Activated CD8-positive, alpha-beta memory T cell treated with anti-CD3 and anti-CD28 coated beads, Interleukin-2, amount 50 U/mL, for 24 hours (primary cell): ENCODE data around the gene GRIA4.

Experiments used
- DNase-seq: peaks from one replicate; pipeline ENCODE4 v3.0.0-alpha.2; 2020; ENCODE audit errors: extremely low read depth

The GRIA4 gene

GRCh38 chr11:105918039-105918438 is 308.2 kb downstream of the GRIA4 start:
- DNase-seq: no peak

GRCh38 chr11:105918600-105918999 is 308.7 kb downstream of the GRIA4 start:
- no peak for DNase-seq

- DNase-seq: no peak
Measured at GRCh38 chr11:105923252-105923651, 313.4 kb downstream of the GRIA4 start.

- no peak for DNase-seq
Measured at GRCh38 chr11:105923807-105924206, 313.9 kb downstream of the GRIA4 start.

GRCh38 chr11:105929084-105929955 is 319.4 kb downstream of the GRIA4 start:
- no peak for DNase-seq

- DNase-seq: no peak
Measured at GRCh38 chr11:105933695-105934094, 323.8 kb downstream of the GRIA4 start.

- DNase-seq: no peak
Measured at GRCh38 chr11:105935791-105936190, 325.9 kb downstream of the GRIA4 start.

GRCh38 chr11:105937331-105937730 is 327.5 kb downstream of the GRIA4 start:
- DNase-seq: no peak

GRCh38 chr11:105937738-105938137 is 327.9 kb downstream of the GRIA4 start:
- no peak for DNase-seq

GRCh38 chr11:105942921-105943320 is 333.0 kb downstream of the GRIA4 start:
- DNase-seq: no peak

- no peak for DNase-seq
Measured at GRCh38 chr11:105948918-105949590, 339.2 kb downstream of the GRIA4 start.

- no peak for DNase-seq
Measured at GRCh38 chr11:105953886-105954285, 344.0 kb downstream of the GRIA4 start.

- DNase-seq: no peak
Measured at GRCh38 chr11:105960252-105961245, 350.7 kb downstream of the GRIA4 start.

GRCh38 chr11:105968021-105968697 is 358.3 kb downstream of the GRIA4 start:
- no peak for DNase-seq

- DNase-seq: no peak
Measured at GRCh38 chr11:105969756-105970155, 359.9 kb downstream of the GRIA4 start.

GRCh38 chr11:105975128-105975527 is 365.3 kb downstream of the GRIA4 start:
- no peak for DNase-seq

GRCh38 chr11:105979997-105980703 is 370.3 kb downstream of the GRIA4 start:
- no peak for DNase-seq

GRCh38 chr11:105986554-105986953 is 376.7 kb downstream of the GRIA4 start:
- no peak for DNase-seq

GRCh38 chr11:105988197-105988596 is 378.3 kb downstream of the GRIA4 start:
- DNase-seq: no peak

- no peak for DNase-seq
Measured at GRCh38 chr11:105989124-105989523, 379.3 kb downstream of the GRIA4 start.

- no peak for DNase-seq
Measured at GRCh38 chr11:105991888-105992287, 382.0 kb downstream of the GRIA4 start.
